IMR-90 (cell line): ENCODE data around the gene TRAPPC3. TPM values are rescaled to one million over a fixed set of nuclear protein-coding genes. Genes with fewer than 3 reads are reported as not detected.

Experiments
- ATAC-seq: fragments of 200-7000 bp; cut with Tn5 transposase; 2 replicates; pipeline ENCODE4 v1.9.1; 2020; ENCODE audit warnings: low read depth, mild to moderate bottlenecking, moderate library complexity
- BruUV-seq: library from RNA; stranded (reverse); fragments of 400-500 nt; replicated peaks from 2 replicates; lab custom pipeline; 2021; lab: Mats Ljungman, UMichigan
- CTCF ChIA-PET: fragments of 300-600 bp; formaldehyde crosslinking; extraction: SDS; loops from one replicate; lab custom pipeline; 2021; ENCODE audit warnings: antibody characterized with exemption; lab: Yijun Ruan, JAX
- POLR2A ChIA-PET: fragments of 300-600 bp; sonication (Branson Sonifier 250); formaldehyde crosslinking; loops from one replicate; lab custom pipeline; 2022; ENCODE audit warnings: antibody characterized with exemption; ENCODE audit not compliant: unreplicated experiment; lab: Charles Lee
- DNase-seq: peaks from one replicate; pipeline ENCODE4 v3.0.0; 2013
- H2AFZ ChIP-seq: replicated peaks from 2 replicates; pipeline ENCODE3; 2013; ENCODE audit warnings: low read length, mild to moderate bottlenecking; ENCODE audit not compliant: poor library complexity
- H2AK5ac ChIP-seq: 2 replicates; pipeline ENCODE4 v1.6.1; 2013; ENCODE audit warnings: low read depth, low read length, inconsistent platforms
- H2AK9ac ChIP-seq: replicated peaks from 2 replicates; pipeline ENCODE3; 2013; ENCODE audit warnings: mild to moderate bottlenecking, low read depth, low read length, moderate library complexity; ENCODE audit not compliant: poor library complexity
- H2BK120ac ChIP-seq: 2 replicates; pipeline ENCODE4 v1.6.1; 2013; ENCODE audit warnings: low read depth, low read length, inconsistent platforms
- H2BK15ac ChIP-seq: 3 replicates; pipeline ENCODE4 v1.6.1; 2013; ENCODE audit warnings: low read depth, low read length, inconsistent platforms
- H2BK20ac ChIP-seq: 2 replicates; pipeline ENCODE4 v1.6.1; 2013; ENCODE audit warnings: low read depth, mild to moderate bottlenecking, inconsistent platforms, low read length, moderate library complexity
- H2BK5ac ChIP-seq: 2 replicates; pipeline ENCODE4 v1.6.1; 2013; ENCODE audit warnings: mild to moderate bottlenecking, low read depth, low read length, inconsistent platforms; ENCODE audit not compliant: poor library complexity, severe bottlenecking
- H3K14ac ChIP-seq: replicated peaks from 2 replicates; pipeline ENCODE4 v1.6.1; 2013; ENCODE audit warnings: low read depth, low read length, inconsistent platforms
- H3K18ac ChIP-seq: 2 replicates; pipeline ENCODE4 v1.6.1; 2013; ENCODE audit warnings: low read depth, low read length, control low read depth
- H3K23ac ChIP-seq: 2 replicates; pipeline ENCODE4 v1.6.1; 2013; ENCODE audit warnings: low read depth, low read length, inconsistent platforms
- H3K27ac ChIP-seq: 2 replicates; pipeline ENCODE4 v1.5.1; 2013; ENCODE audit warnings: mild to moderate bottlenecking, control low read depth, low read length; ENCODE audit not compliant: insufficient read depth
- H3K27me3 ChIP-seq: 2 replicates; pipeline ENCODE4 v1.6.1; 2013; ENCODE audit warnings: low read length; ENCODE audit not compliant: control insufficient read depth, insufficient read depth
- H3K36me3 ChIP-seq: 2 replicates; pipeline ENCODE4 v1.6.1; 2013; ENCODE audit warnings: low read length, mixed read lengths; ENCODE audit not compliant: control insufficient read depth, insufficient read depth
- H3K4ac ChIP-seq: 2 replicates; pipeline ENCODE4 v1.6.1; 2013; ENCODE audit warnings: low read depth, low read length, inconsistent platforms
- H3K4me1 ChIP-seq: 2 replicates; pipeline ENCODE4 v1.6.1; 2013; ENCODE audit warnings: low read length, mixed read lengths; ENCODE audit not compliant: control insufficient read depth, insufficient read depth
- H3K4me2 ChIP-seq: 2 replicates; pipeline ENCODE4 v1.6.1; 2013; ENCODE audit warnings: low read depth, mild to moderate bottlenecking, control low read depth, low read length, moderate library complexity
- H3K4me3 ChIP-seq: 2 replicates; pipeline ENCODE4 v1.5.1; 2013; ENCODE audit warnings: low read depth, mild to moderate bottlenecking, control low read depth, low read length, moderate library complexity; ENCODE audit not compliant: insufficient read depth
- H3K56ac ChIP-seq: 2 replicates; pipeline ENCODE4 v1.6.1; 2013; ENCODE audit warnings: low read length, inconsistent platforms; ENCODE audit not compliant: insufficient read depth; ENCODE audit errors: extremely low read depth
- H3K79me1 ChIP-seq, 2 experiments: 2 replicates each; pipeline ENCODE4 v1.6.1; 2013; ENCODE audit warnings: low read length in 2 of 2, inconsistent platforms in 1 of 2, low read depth in 1 of 2
- H3K9ac ChIP-seq: 2 replicates; pipeline ENCODE4 v1.6.1; 2013; ENCODE audit warnings: low read depth, low read length, control low read depth
- H3K9me1 ChIP-seq: 2 replicates; pipeline ENCODE4 v1.6.1; 2013; ENCODE audit warnings: low read length, inconsistent platforms; ENCODE audit not compliant: insufficient read depth
- H3K9me3 ChIP-seq: 2 replicates; pipeline ENCODE4 v1.6.1; 2013; ENCODE audit warnings: low read length; ENCODE audit not compliant: control insufficient read depth, insufficient read depth
- H4K20me1 ChIP-seq: 2 replicates; pipeline ENCODE4 v1.6.1; 2013; ENCODE audit warnings: low read length, inconsistent platforms; ENCODE audit not compliant: insufficient read depth
- H4K5ac ChIP-seq: 2 replicates; pipeline ENCODE4 v1.6.1; 2013; ENCODE audit warnings: mild to moderate bottlenecking, low read depth, low read length, control low read depth
- H4K8ac ChIP-seq, 2 experiments: 2 replicates each; pipeline ENCODE4 v1.6.1; 2013; ENCODE audit warnings: low read depth in 2 of 2, low read length in 2 of 2, control low read depth in 1 of 2, inconsistent platforms in 1 of 2
- H4K91ac ChIP-seq: 2 replicates; pipeline ENCODE4 v1.6.1; 2013; ENCODE audit warnings: low read depth, low read length, inconsistent platforms; ENCODE audit not compliant: insufficient read depth
- BHLHE40 ChIP-seq: fragments of 150-350 bp; IDR thresholded peaks from 2 replicates; pipeline ENCODE4 v1.6.1; 2016; ENCODE audit warnings: mild to moderate bottlenecking, low read depth, low read length
- CEBPB ChIP-seq: IDR thresholded peaks from 2 replicates; pipeline ENCODE4 v1.6.1; 2012; ENCODE audit warnings: low read depth, low read length, improper control_type of control experiment
- CHD1 ChIP-seq: IDR thresholded peaks from 2 replicates; pipeline ENCODE4 v1.6.1; 2012; ENCODE audit warnings: low read depth, low read length, improper control_type of control experiment
- CTCF ChIP-seq: conservative IDR thresholded peaks from 2 replicates; pipeline ENCODE4 v1.5.1; 2012; ENCODE audit warnings: mild to moderate bottlenecking, low read depth, low read length, improper control_type of control experiment
- ELK1 ChIP-seq: fragments of 150-350 bp; IDR thresholded peaks from 2 replicates; pipeline ENCODE4 v1.6.1; 2016; ENCODE audit warnings: low read depth, mild to moderate bottlenecking, low read length, moderate library complexity, borderline replicate concordance
- FOS ChIP-seq: fragments of 150-350 bp; IDR thresholded peaks from 2 replicates; pipeline ENCODE4 v1.6.1; 2016; ENCODE audit warnings: low read depth, low read length
- MAFK ChIP-seq: IDR thresholded peaks from 2 replicates; pipeline ENCODE4 v1.6.1; 2012; ENCODE audit warnings: low read depth, low read length, improper control_type of control experiment
- MAZ ChIP-seq: IDR thresholded peaks from 2 replicates; pipeline ENCODE4 v1.6.1; 2012; ENCODE audit warnings: low read depth, mild to moderate bottlenecking, low read length, improper control_type of control experiment, moderate library complexity, borderline replicate concordance
- MXI1 ChIP-seq: IDR thresholded peaks from 2 replicates; pipeline ENCODE4 v1.6.1; 2012; ENCODE audit warnings: low read depth, mild to moderate bottlenecking, low read length, moderate library complexity, borderline replicate concordance
- NFE2L2 ChIP-seq: fragments of 150-350 bp; IDR thresholded peaks from 2 replicates; pipeline ENCODE4 v1.6.1; 2016; ENCODE audit warnings: low read depth, mild to moderate bottlenecking, low read length
- POLR2A ChIP-seq: IDR thresholded peaks from 2 replicates; pipeline ENCODE4 v1.6.1; 2012; ENCODE audit warnings: mild to moderate bottlenecking, low read depth, low read length
- RAD21 ChIP-seq: IDR thresholded peaks from 2 replicates; pipeline ENCODE4 v1.6.1; 2012; ENCODE audit warnings: low read length, improper control_type of control experiment
- RCOR1 ChIP-seq: IDR thresholded peaks from 2 replicates; pipeline ENCODE4 v1.6.1; 2012; ENCODE audit warnings: mild to moderate bottlenecking, low read length, improper control_type of control experiment; ENCODE audit not compliant: insufficient replicate concordance
- RFX5 ChIP-seq: IDR thresholded peaks from 2 replicates; pipeline ENCODE4 v1.8.0; 2012; ENCODE audit warnings: low read depth, mild to moderate bottlenecking, low read length, moderate library complexity
- SMC3 ChIP-seq: fragments of 150-350 bp; IDR thresholded peaks from 2 replicates; pipeline ENCODE4 v1.6.1; 2016; ENCODE audit warnings: low read depth, mild to moderate bottlenecking, antibody characterized with exemption, low read length, moderate library complexity
- USF2 ChIP-seq: fragments of 150-350 bp; IDR thresholded peaks from 2 replicates; pipeline ENCODE4 v1.6.1; 2017; ENCODE audit warnings: mild to moderate bottlenecking, antibody characterized with exemption, low read length, low read depth
- WGBS, 2 experiments: methylation state at CpG; one replicate each; pipeline versions ENCODE4 v1.1.5 to v1.1.7; 2013; ENCODE audit warnings: missing lambda C conversion rate in 2 of 2; ENCODE audit not compliant: insufficient read length in 1 of 2; ENCODE audit errors: extremely low coverage in 2 of 2; 5-methylcytosine and 5-hydroxymethylcytosine counted together
- dilution Hi-C: fragments of 300-500 bp; cut with HindIII; formaldehyde crosslinking; loops from one replicate; pipeline ENCODE4 v1.14.3; 2018; ENCODE audit warnings: low sequenced_read_pairs; ENCODE audit not compliant: unreplicated experiment
- in situ Hi-C: fragments of 300-500 bp; cut with MboI; formaldehyde crosslinking; loops from 3 replicates; pipeline ENCODE4 v1.14.3; 2019; ENCODE audit warnings: low sequenced_read_pairs, inconsistent platforms, mixed read lengths
- intact Hi-C: fragments of 100-400 bp; cut with micrococcal nuclease; formaldehyde crosslinking; loops from 2 replicates; pipeline ENCODE4 v1.10.0; 2022
- polyA plus RNA-seq, 3 experiments: library from polyadenylated mRNA; depleted of rRNA; stranded (reverse); fragments of >200 nt; gene quantifications; 2 replicates each; pipeline ENCODE4 v1.2.3, GENCODE V29; 2012; ENCODE audit warnings: low replicate concordance in 1 of 3
- total RNA-seq: library from RNA; depleted of rRNA; stranded (reverse); fragments of >200 nt; gene quantifications from 2 replicates; pipeline ENCODE4 v1.2.3, GENCODE V29; 2012

The TRAPPC3 gene
- total and polyA plus RNA-seq, 2 of the 4 experiments (the other 2 are of a cell fraction): 76.0 to 77.8 TPM

- Histone ChIP-seq H2AFZ (no peak overlapping the region), H3K23ac (no peak overlapping the region), H3K4me2 (no peak overlapping the region), H3K4ac (no peak overlapping the region), H3K79me1 (no peaks in the 10 kb centered on the region), H4K5ac (no peak overlapping the region), H3K27ac (no peak overlapping the region), H3K4me1 (peaks cover 7% of the 10 kb centered on the region), H4K20me1 (no peaks in the 10 kb centered on the region), H3K4me3 (no peak overlapping the region), H4K8ac (no peak overlapping the region), H3K36me3 (no peaks in the 10 kb centered on the region), H3K9me1 (peaks cover 10% of the 10 kb centered on the region), H3K9me3 (no peaks in the 10 kb centered on the region), H2AK5ac (0 out of 2 replicates have a peak overlapping the region, but pooled peaks have one; percentile 39), H2BK15ac (no peak overlapping the region), H3K14ac (no peak overlapping the region), H3K27me3 (no peaks in the 10 kb centered on the region), H2BK120ac (no peak overlapping the region), H3K9ac (no peak overlapping the region), H2BK20ac (no peak overlapping the region), H3K18ac (no peak overlapping the region), H2BK5ac (no peak overlapping the region), H4K91ac (no peak overlapping the region), H3K56ac (no peak overlapping the region), H2AK9ac (no peak overlapping the region)
- BruUV-seq: no TSS peak
- ChIA-PET POLR2A (no interaction called here), CTCF (interaction anchor here (1.0 kb wide), 1 partner anchor 23 kb away, joined by 4 read pairs; no protein-coding TSS in a partner anchor)
- TF ChIP-seq USF2 (no peak), MXI1 (no peak), NFE2L2 (no peak), MAFK (no peak), BHLHE40 (no peak), RAD21 (no peak), FOS (no peak), POLR2A (no peak), CHD1 (no peak), RFX5 (no peak), CEBPB (no peak), ELK1 (no peak), RCOR1 (no peak), CTCF (no peak), SMC3 (no peak), MAZ (no peak)
- no peak for ATAC-seq
- in situ Hi-C loops: loop anchor here (25.0 kb wide), 1 partner anchor 301 kb away; no protein-coding TSS in a partner anchor
- no peak for DNase-seq
- intact Hi-C loops: no loop called here
- WGBS, 2 experiments: 70% methylated on average over 3 of the region's 4 CpGs; no CpG with 5 or more reads in 1 of the 2 experiments
- dilution Hi-C loops: no loop called here
Measured at GRCh38 chr1:36111151-36111550, 38.1 kb downstream of the TRAPPC3 start.
